HG03432 (cell line): Measurements from ENCODE around the gene C22orf15.
A peak's percentile ranks its signal among the peaks of the same experiment; 100 is the strongest.

ENCODE experiments used
- ATAC-seq: cut with Tn5 transposase; IDR thresholded peaks from one replicate; pipeline ENCODE4 v1.9.1; 2021; ENCODE audit warnings: mild to moderate bottlenecking, moderate library complexity; ENCODE audit not compliant: unreplicated experiment

Gene C22orf15

DNA sequence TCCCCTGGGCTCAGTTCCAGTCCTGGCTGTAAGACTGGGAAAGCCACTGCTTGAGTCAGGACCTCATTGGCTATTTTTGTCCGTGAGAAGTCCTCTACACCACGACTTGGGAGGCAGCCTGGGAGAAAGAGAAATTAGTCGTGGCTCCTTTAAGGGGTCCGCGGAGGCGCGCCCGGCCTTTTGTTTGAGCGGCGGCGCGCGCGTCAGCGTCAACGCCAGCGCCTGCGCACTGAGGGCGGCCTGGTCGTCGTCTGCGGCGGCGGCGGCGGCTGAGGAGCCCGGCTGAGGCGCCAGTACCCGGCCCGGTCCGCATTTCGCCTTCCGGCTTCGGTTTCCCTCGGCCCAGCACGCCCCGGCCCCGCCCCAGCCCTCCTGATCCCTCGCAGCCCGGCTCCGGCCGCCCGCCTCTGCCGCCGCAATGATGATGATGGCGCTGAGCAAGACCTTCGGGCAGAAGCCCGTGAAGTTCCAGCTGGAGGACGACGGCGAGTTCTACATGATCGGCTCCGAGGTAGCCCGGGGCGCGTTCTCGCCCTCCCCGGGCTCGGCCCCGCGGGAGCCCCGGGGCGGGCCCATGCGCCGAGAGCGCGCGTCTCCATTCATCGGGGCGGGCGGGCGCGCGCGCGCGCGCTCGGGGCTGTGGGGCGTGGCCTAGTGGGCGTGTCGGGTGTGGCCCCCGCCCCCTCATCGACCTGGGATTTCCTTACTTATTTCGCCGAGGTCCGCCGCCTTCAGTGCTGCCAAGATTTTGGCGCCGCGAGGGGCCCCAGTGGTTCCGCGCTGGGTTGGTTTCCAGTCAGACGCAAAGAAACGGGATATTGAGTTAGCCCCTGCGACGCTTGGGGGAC lies 24.2 kb downstream of the C22orf15 start, which contains the start of gene SMARCB1:
TSS of gene SMARCB1 (plus strand) at position 215 of the 848 bp plus-strand sequence. CDS start at position 419, 204 bp downstream.
- peak; percentile 76 for ATAC-seq

DNA sequence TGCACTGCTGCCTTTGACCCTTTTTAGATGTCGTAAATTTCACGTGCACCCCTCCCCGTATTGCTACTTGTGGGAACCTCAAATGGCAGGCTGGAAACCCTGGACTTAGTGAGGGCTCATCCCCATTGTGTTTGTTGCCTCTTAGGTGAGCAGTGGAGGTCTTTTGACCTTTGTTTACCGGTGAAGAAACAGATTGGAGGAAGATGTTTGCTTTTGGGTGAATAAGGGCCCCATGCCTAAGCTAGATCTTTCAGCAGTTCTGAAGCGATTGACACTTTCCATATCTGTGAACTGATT lies 24.8 kb downstream of the C22orf15 start:
- ATAC-seq: peak; percentile 18

GRCh38 chr22:23787910-23788309 lies 25.1 kb downstream of the C22orf15 start:
- ATAC-seq: no peak

- ATAC-seq: no peak
These were observed 26.3 kb downstream of the C22orf15 start for GRCh38 chr22:23789121-23789520.

GRCh38 chr22:23789638-23790037 lies 26.8 kb downstream of the C22orf15 start:
- ATAC-seq: no peak

GRCh38 chr22:23790819-23791737 lies 28.3 kb downstream of the C22orf15 start:
- ATAC-seq: no peak

GRCh38 chr22:23791738-23792645 lies 29.2 kb downstream of the C22orf15 start:
- ATAC-seq: no peak

DNA sequence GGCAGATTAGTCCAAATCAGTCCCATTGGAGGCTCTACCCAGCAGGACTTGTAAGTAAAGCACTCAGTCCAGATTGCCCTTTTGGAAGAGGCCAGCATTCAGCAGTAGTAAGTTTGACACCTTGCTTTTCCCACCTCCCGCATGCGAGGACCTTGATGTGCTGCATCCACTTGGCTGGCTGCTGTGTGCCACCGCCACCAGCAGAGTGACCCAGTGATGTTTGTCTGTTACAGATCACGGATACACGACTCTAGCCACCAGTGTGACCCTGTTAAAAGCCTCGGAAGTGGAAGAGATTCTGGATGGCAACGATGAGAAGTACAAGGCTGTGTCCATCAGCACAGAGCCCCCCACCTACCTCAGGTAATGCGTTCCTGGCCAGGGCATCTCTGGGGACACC lies 30.5 kb downstream of the C22orf15 start:
- ATAC-seq: no peak

DNA sequence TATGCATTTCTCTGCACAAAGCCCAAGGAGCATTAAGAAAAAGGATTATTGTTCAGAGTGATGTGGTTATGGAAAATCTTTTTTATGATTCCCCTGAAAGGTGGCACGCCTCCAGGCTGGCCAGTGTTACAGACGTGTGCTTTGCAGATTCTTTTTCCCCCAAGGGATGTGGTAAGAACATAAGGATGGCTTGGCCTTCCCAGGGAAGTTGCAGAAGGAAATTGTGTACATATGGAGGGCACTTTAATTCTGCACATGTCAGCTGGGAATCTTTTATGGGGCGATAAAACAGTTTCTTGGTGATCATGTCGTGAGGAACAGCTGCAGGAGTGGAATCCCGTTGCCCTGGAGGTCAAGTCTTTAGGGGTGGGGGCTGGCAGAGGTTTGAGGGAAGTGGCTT lies 33.7 kb downstream of the C22orf15 start:
- ATAC-seq: no peak

DNA sequence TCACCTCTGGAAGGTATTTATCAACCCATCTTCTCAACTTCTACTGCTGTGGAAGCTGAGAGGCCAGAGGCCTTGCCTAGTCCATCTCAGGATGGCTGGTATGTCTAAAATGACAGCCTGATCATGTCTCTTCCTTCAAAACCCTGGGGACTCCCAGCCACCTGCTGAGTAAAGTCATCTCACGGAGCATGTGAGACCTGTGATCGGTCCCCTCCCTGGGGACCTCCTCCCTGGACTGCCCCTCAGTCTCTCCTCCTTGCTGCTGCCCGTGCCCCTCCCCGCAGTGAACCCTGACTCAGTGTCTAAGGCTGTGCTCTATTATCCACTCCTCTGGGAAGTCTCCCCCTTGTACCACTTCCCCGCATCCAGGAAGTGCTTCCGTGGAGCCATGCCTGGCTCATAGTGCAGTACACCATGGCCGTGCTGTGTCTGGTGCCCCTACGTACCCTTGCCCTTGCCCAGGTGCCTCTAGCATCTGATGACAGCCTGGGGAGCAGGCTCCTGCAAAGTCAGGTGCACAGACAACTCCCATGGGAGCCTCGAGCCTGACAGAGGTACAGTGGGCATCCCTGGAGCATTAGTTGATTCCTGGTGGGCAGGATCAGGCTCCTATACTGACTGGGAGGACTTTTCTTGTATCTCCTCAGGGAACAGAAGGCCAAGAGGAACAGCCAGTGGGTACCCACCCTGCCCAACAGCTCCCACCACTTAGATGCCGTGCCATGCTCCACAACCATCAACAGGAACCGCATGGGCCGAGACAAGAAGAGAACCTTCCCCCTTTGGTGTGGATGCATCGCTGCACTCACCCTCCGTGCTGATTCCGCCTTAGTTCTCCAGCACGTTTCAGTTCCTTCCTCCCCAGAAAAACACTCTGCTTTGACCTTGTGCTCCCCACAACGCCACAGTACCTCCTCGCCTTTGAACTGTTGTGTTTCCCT lies 37.8 kb downstream of the C22orf15 start:
- peak; percentile 58 for ATAC-seq

DNA sequence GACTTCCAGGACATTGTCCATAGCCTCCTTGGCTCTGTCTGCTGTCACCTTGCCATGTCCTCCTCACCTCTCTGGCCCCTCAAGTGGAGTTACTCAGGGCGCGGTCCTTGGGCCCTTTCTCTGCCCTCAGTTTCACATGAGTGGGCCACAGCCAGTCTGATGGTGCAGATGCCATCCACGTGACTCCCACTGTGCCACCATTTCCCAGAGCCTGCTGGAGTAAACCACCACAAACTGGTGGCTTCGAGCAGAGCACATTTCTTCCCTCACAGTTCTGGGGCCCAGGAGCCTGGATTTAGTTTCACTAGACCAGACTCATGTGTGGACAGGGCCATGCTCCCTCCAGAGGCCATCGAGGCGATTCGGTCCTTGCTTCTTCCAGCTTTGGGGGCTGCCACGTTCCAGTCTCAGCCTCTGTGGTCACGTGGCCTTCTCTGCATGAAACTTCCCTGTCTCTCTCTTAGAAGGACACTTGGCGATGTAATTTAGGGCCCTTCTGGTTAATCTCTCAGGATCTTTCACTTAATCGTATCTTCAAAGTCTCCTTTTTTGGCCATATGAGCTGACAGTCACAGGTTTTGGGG lies 38.5 kb downstream of the C22orf15 start:
- ATAC-seq: peak; percentile 5

DNA sequence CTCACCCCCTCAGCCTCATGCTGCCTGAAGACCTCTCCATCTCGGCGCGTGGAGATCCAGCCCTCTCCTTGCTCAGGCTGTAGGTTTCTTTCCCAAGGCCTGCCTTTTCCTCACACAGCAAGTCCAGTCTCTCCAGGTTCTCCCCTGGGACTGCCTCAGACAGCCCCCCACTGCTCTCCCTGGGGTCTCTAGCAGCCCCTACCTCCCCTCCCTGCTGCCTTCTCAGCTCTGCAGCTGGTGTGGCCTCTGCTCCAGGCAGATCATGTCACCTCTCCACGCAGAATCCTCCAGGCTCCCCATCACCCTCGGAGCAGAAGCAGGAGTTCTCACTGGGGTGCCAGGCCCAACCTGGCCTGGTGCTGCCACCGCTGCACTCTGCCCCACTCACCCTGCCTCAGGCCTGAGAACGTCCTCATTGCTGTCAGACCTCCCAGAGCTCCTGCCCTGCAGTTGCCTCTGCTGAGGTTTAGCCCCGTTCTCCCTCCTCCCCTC lies 39.1 kb downstream of the C22orf15 start:
- no peak for ATAC-seq

DNA sequence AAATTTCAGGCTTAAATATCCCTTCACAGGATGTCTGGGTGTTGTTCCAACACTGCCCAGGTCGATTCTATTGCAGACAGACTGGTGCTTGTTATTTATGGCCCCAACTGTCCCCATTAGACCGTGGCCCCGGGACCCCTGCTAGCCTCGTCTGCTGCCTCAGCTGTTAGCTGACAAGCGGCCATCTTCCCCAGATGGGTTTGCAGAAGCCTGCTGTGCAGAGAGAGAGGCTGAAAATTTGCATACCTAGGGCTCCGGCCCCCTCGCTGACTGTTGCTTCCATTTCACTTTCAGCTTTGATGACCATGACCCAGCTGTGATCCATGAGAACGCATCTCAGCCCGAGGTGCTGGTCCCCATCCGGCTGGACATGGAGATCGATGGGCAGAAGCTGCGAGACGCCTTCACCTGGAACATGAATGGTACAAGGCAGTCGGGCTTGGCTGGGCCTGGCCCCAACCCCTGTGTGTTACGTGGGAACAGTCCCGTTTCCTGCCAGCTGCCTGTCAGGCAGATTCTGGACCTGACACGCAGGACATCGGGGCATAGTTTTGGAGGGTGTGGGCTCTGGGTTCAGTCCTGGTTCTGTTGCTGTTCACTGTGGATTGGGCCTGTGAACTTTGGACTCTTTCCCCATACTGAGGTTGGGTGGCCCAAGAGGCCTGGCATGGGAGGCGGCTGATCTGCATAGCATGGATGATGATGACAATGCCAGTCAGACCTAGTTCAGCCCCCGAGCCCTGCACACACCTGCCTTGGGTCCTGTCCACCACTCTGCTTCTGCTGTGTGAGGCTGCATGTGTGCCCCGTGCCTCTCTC lies 40.4 kb downstream of the C22orf15 start:
- no peak for ATAC-seq

DNA sequence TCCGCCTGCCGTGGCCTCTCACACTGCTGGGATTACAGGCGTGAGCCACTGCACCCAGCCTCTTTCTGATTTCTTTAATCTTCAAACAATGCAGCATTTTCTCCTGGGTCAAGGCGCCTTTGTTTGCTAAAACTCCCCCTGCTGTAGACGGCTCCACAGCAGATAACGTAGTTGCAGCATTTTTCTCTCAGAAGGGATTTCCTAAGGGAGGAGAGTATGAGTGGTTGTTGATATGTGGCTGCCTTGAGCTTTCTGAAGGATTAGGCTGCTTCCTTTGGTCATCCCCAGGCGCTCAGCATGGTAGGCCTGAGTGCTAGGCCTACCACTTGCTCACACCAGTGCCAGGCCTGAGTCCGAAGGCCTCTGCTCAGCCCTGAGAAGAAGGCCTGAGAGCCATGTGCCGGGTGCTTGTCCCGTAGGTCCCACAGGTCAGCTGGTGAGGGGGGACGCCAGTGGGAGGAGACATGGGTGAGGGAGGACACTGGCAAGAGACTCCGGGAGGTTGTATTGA lies 42.0 kb downstream of the C22orf15 start:
- ATAC-seq: no peak

DNA sequence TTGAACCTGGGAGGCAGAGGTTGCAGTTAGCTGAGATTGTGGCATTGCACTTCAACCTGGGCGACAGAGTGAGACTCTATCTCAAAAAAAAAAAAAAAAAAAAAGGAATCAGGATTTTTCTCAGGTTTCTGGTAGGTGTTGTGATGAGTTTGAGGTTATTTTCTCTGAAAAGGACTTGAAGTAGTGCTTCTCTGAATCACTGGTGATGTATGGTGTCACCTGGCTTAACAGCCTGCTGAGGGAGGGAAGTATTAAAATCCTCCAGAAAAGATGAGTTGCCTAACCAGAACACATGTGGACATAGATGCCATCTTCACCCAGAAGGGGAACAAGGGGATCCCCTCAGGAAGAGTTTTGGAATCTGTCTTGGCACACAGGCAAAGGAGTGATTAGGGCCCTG lies 44.0 kb downstream of the C22orf15 start:
- ATAC-seq: no peak

DNA sequence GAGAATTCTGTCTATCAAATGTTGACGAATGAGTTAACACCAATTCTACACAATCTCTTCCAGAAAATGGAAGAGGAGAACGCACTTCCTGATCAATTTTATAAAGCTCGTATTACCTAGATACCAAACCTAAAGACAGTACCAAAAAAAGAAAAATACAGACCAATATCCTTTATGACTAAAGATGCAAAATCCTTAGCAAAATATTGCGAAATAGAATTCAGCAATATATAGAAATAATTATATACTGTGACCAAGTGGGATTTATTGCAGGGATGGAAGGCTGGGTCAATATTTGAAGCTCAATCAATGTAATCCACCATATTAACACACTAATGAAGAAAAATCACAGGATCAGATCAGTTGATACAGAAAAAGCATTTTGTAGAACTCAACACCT lies 49.6 kb downstream of the C22orf15 start:
- no peak for ATAC-seq
